ENCODE data around the gene CDC20. TPM values are rescaled to one million over a fixed set of nuclear protein-coding genes. Genes with fewer than 3 reads are reported as not detected.
"Not testable (repeated sequence)": the region's sequence is repeated elsewhere in the genome, so short reads cannot be mapped to it uniquely, and the experiment has no call there.

CDC20 gene
- polyA plus RNA-seq, 1 donor = 20.7 TPM

DNA sequence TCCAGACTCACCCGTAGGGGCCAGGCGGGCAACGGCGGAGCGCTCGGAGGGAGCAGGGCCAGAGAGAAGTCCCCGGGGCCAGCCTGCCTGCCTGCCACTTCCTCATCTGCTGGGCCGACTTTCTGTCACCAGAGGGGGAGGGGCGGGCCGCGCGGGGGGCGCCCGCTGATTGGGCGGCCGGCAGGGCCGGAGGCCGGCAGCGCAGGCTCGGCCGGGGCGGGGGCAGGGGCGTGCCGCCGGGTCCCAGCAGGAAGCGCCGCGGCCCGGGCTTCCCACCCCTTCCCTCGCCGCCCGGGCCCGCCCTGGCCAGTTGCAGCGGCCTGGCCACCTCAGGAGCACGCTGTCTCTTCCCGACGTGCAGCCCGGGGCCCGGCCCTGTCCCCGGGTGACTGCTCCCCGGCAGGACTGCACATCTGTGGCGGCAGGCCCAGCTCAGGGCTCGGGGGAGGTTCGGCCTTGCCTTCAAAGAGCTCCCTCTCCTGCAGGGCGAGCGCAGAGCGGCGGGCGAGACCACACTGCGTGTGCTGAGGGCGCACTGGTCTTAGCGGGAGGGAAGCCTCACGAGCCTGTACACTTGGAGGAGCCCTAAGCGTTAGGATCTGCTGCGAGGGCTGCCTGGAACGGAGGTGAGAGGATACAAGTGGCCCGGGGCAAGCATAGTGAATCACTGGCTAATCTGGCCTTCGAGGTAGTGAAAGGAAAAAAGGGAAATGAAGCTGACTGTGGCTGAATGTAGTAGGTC lies 9.3 kb downstream of the CDC20 start, which contains the start of gene ELOVL1:
Gene ELOVL1, minus strand, starts transcription at position 108 of the 742 bp plus-strand sequence. CDS start 2,402 bp downstream, outside the sequence.
- H3K27ac ChIP-seq (ENCODE audit: low read length) = peak within 1 kb of the TSS; percentile 88
- no peaks in the 10 kb centered on the region for H3K27me3 ChIP-seq (ENCODE audit: control insufficient read depth, insufficient read depth, low read length)
- peak; percentile 86 to 96 for DNase-seq
- H3K4me3 ChIP-seq (ENCODE audit: low read length) = peak within 1 kb of the TSS; percentile 69
- H3K9me3 ChIP-seq (ENCODE audit: control insufficient read depth, low read depth, low read length) = no peaks in the 10 kb centered on the region
- 0% methylated on average over 1 of the region's 58 CpGs for WGBS (ENCODE audit: insufficient coverage, low lambda C conversion rate)
- peaks cover 24% of the 10 kb centered on the region for H3K36me3 ChIP-seq (ENCODE audit: control insufficient read depth, insufficient read depth, low read length)
- H3K4me1 ChIP-seq (ENCODE audit: control insufficient read depth, insufficient read depth, low read length) = peaks cover 42% of the 10 kb centered on the region

- H3K27ac ChIP-seq (ENCODE audit: low read length) = peak overlapping the region; percentile 88
- DNase-seq = no peak
- H3K4me3 ChIP-seq (ENCODE audit: low read length) = peak overlapping the region; percentile 69
- peaks cover 38% of the 10 kb centered on the region for H3K4me1 ChIP-seq (ENCODE audit: control insufficient read depth, insufficient read depth, low read length)
- H3K27me3 ChIP-seq (ENCODE audit: control insufficient read depth, insufficient read depth, low read length) = no peaks in the 10 kb centered on the region
- WGBS (ENCODE audit: insufficient coverage, low lambda C conversion rate) = no CpG with 5 or more reads among the region's 6 CpGs
- peaks cover 20% of the 10 kb centered on the region for H3K36me3 ChIP-seq (ENCODE audit: control insufficient read depth, insufficient read depth, low read length)
- H3K9me3 ChIP-seq (ENCODE audit: control insufficient read depth, low read depth, low read length) = no peaks in the 10 kb centered on the region
Measured at GRCh38 chr1:43368646-43369020, 9.9 kb downstream of the CDC20 start.

DNA sequence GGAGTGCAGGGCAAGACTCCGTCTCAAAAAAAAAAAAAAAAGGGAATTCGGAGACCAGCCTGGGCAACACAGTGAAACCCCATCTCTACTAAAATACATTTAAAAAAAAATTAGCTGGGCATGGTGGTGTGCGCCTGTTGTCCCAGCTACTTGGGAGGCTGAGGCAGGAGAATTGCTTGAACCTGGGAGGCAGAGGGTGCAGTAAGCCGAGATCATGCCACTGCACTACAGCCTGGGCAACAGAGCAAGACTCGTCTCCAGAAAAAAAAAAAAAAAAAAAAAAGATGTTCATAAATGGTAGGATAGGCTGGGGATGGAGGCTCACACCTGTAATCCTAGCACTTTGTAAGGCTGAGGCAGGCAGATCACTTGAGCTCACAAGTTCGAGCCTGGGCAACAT lies 11.0 kb downstream of the CDC20 start:
- 86% methylated on average over 1 of the region's 6 CpGs for WGBS (ENCODE audit: insufficient coverage, low lambda C conversion rate)
- H3K9me3 ChIP-seq (ENCODE audit: control insufficient read depth, low read depth, low read length); DNase-seq; H3K27ac ChIP-seq (ENCODE audit: low read length); H3K4me3 ChIP-seq (ENCODE audit: low read length); H3K27me3 ChIP-seq (ENCODE audit: control insufficient read depth, insufficient read depth, low read length); H3K36me3 ChIP-seq (ENCODE audit: control insufficient read depth, insufficient read depth, low read length): not testable (repeated sequence)
- peaks cover 27% of the 10 kb centered on the region for H3K4me1 ChIP-seq (ENCODE audit: control insufficient read depth, insufficient read depth, low read length)

- WGBS (ENCODE audit: insufficient coverage, low lambda C conversion rate) = 40% methylated on average over 1 of the region's 4 CpGs
- H3K4me3 ChIP-seq (ENCODE audit: low read length) = no peak overlapping the region
- no peak overlapping the region for H3K27ac ChIP-seq (ENCODE audit: low read length)
- DNase-seq = no peak
- no peaks in the 10 kb centered on the region for H3K27me3 ChIP-seq (ENCODE audit: control insufficient read depth, insufficient read depth, low read length)
- peaks cover under 1% of the 10 kb centered on the region for H3K36me3 ChIP-seq (ENCODE audit: control insufficient read depth, insufficient read depth, low read length)
- H3K4me1 ChIP-seq (ENCODE audit: control insufficient read depth, insufficient read depth, low read length) = peaks cover 24% of the 10 kb centered on the region
- H3K9me3 ChIP-seq (ENCODE audit: control insufficient read depth, low read depth, low read length) = no peaks in the 10 kb centered on the region
Measured at GRCh38 chr1:43370564-43370963, 11.8 kb downstream of the CDC20 start.

- H3K4me3 ChIP-seq (ENCODE audit: low read length) = no peak overlapping the region
- no peaks in the 10 kb centered on the region for H3K36me3 ChIP-seq (ENCODE audit: control insufficient read depth, insufficient read depth, low read length)
- no peaks in the 10 kb centered on the region for H3K9me3 ChIP-seq (ENCODE audit: control insufficient read depth, low read depth, low read length)
- no peak overlapping the region for H3K27ac ChIP-seq (ENCODE audit: low read length)
- DNase-seq = no peak
- peaks cover 10% of the 10 kb centered on the region for H3K4me1 ChIP-seq (ENCODE audit: control insufficient read depth, insufficient read depth, low read length)
- 100% methylated on average over 2 of the region's 5 CpGs for WGBS (ENCODE audit: insufficient coverage, low lambda C conversion rate)
- H3K27me3 ChIP-seq (ENCODE audit: control insufficient read depth, insufficient read depth, low read length) = no peaks in the 10 kb centered on the region
Measured at GRCh38 chr1:43372172-43372571, 13.4 kb downstream of the CDC20 start.

- Histone ChIP-seq H3K27ac (ENCODE audit: low read length) (no peak overlapping the region), H3K27me3 (ENCODE audit: control insufficient read depth, insufficient read depth, low read length) (no peaks in the 10 kb centered on the region), H3K4me3 (ENCODE audit: low read length) (no peak overlapping the region), H3K9me3 (ENCODE audit: control insufficient read depth, low read depth, low read length) (no peaks in the 10 kb centered on the region), H3K36me3 (ENCODE audit: control insufficient read depth, insufficient read depth, low read length) (no peaks in the 10 kb centered on the region), H3K4me1 (ENCODE audit: control insufficient read depth, insufficient read depth, low read length) (peaks cover 8% of the 10 kb centered on the region)
- 67% methylated on average over 1 of the region's 4 CpGs for WGBS (ENCODE audit: insufficient coverage, low lambda C conversion rate)
- DNase-seq = no peak
Measured at GRCh38 chr1:43373066-43373940, 14.5 kb downstream of the CDC20 start.

- Histone ChIP-seq H3K4me3 (ENCODE audit: low read length) (no peak overlapping the region), H3K4me1 (ENCODE audit: control insufficient read depth, insufficient read depth, low read length) (no peaks in the 10 kb centered on the region), H3K36me3 (ENCODE audit: control insufficient read depth, insufficient read depth, low read length) (peaks cover 4% of the 10 kb centered on the region), H3K27ac (ENCODE audit: low read length) (no peak overlapping the region), H3K27me3 (ENCODE audit: control insufficient read depth, insufficient read depth, low read length) (no peaks in the 10 kb centered on the region), H3K9me3 (ENCODE audit: control insufficient read depth, low read depth, low read length) (no peaks in the 10 kb centered on the region)
- WGBS (ENCODE audit: insufficient coverage, low lambda C conversion rate) = no CpG with 5 or more reads among the region's 7 CpGs
- no peak for DNase-seq
Measured at GRCh38 chr1:43376723-43377235, 18.0 kb downstream of the CDC20 start.

GRCh38 chr1:43377831-43378230 lies 19.1 kb downstream of the CDC20 start:
- Histone ChIP-seq H3K36me3 (ENCODE audit: control insufficient read depth, insufficient read depth, low read length) (peaks cover 7% of the 10 kb centered on the region), H3K9me3 (ENCODE audit: control insufficient read depth, low read depth, low read length) (no peaks in the 10 kb centered on the region), H3K4me1 (ENCODE audit: control insufficient read depth, insufficient read depth, low read length) (no peaks in the 10 kb centered on the region), H3K4me3 (ENCODE audit: low read length) (no peak overlapping the region), H3K27ac (ENCODE audit: low read length) (no peak overlapping the region), H3K27me3 (ENCODE audit: control insufficient read depth, insufficient read depth, low read length) (no peaks in the 10 kb centered on the region)
- WGBS (ENCODE audit: insufficient coverage, low lambda C conversion rate) = no CpG with 5 or more reads among the region's 1 CpG
- no peak for DNase-seq

GRCh38 chr1:43379476-43379875 lies 20.7 kb downstream of the CDC20 start:
- no peak overlapping the region for H3K27ac ChIP-seq (ENCODE audit: low read length)

DNA sequence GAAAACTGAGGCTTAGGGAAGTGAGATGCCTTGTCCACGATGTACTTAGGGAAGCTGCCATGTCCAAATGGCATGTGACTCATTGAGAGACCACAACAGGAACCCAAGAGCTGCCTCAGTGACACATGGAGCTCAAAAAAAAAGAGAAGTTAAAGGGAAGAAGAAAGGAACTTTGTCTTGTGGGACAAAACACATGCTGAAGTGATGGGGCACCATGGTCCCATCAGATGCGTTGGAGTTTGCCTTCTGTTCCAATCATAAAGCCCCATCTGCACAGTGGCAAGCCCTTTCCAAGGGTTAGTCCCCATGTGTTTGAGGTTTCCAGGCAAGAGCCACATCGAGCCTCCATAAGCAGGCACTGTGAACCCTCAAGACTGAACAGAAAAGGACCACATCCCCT lies 22.8 kb downstream of the CDC20 start:
- Histone ChIP-seq H3K4me3 (ENCODE audit: low read length) (no peak overlapping the region), H3K9me3 (ENCODE audit: control insufficient read depth, low read depth, low read length) (no peaks in the 10 kb centered on the region), H3K27ac (ENCODE audit: low read length) (no peak overlapping the region), H3K36me3 (ENCODE audit: control insufficient read depth, insufficient read depth, low read length) (peaks cover 44% of the 10 kb centered on the region), H3K27me3 (ENCODE audit: control insufficient read depth, insufficient read depth, low read length) (no peaks in the 10 kb centered on the region), H3K4me1 (ENCODE audit: control insufficient read depth, insufficient read depth, low read length) (no peaks in the 10 kb centered on the region)
- no peak for DNase-seq
- WGBS (ENCODE audit: insufficient coverage, low lambda C conversion rate) = 100% methylated on average over 1 of the region's 3 CpGs

More at GRCh38 chr1:43379476-43379875, 20.7 kb downstream of the CDC20 start:
- no peaks in the 10 kb centered on the region for H3K4me1 ChIP-seq (ENCODE audit: control insufficient read depth, insufficient read depth, low read length)
- WGBS (ENCODE audit: insufficient coverage, low lambda C conversion rate) = 80% methylated on average over 1 of the region's 1 CpG
- H3K27me3 ChIP-seq (ENCODE audit: control insufficient read depth, insufficient read depth, low read length) = no peaks in the 10 kb centered on the region
- no peak overlapping the region for H3K4me3 ChIP-seq (ENCODE audit: low read length)
- peaks cover 22% of the 10 kb centered on the region for H3K36me3 ChIP-seq (ENCODE audit: control insufficient read depth, insufficient read depth, low read length)
- H3K9me3 ChIP-seq (ENCODE audit: control insufficient read depth, low read depth, low read length) = no peaks in the 10 kb centered on the region
- no peak for DNase-seq
